GM06990 (cell line): ENCODE results near the gene CORO2B.

Experiments
- DNase-seq: peaks from one replicate; pipeline ENCODE4 v3.0.0-alpha.2; 2011; ENCODE audit not compliant: insufficient read length; ENCODE audit errors: extremely low read depth
- H3K27me3 ChIP-seq: replicated peaks from 2 replicates; pipeline ENCODE4 v1.6.0; 2011; ENCODE audit warnings: low read length; ENCODE audit not compliant: control insufficient read depth, insufficient read depth
- H3K36me3 ChIP-seq: 2 replicates; pipeline ENCODE4 v1.5.1; 2011; ENCODE audit warnings: low read length; ENCODE audit not compliant: control insufficient read depth, insufficient read depth
- H3K4me3 ChIP-seq: replicated peaks from 2 replicates; pipeline ENCODE4 v1.5.1; 2011; ENCODE audit warnings: low read depth, mild to moderate bottlenecking, control low read depth, low read length
- CTCF ChIP-seq: IDR thresholded peaks from 2 replicates; pipeline ENCODE4 v1.5.1; 2011; ENCODE audit warnings: low read length, control low read depth, mild to moderate bottlenecking, inconsistent platforms; ENCODE audit not compliant: insufficient read depth, poor library complexity, severe bottlenecking

CORO2B gene

GRCh38 chr15:68710536-68710935 is 131.7 kb downstream of the CORO2B start:
- no peak for TF ChIP-seq CTCF
- Histone ChIP-seq H3K27me3 (no peaks in the 10 kb centered on the region; the same call in 1 of the 2 replicates), H3K36me3 (no peaks in the 10 kb centered on the region), H3K4me3 (no peak overlapping the region)
- DNase-seq = no peak

GRCh38 chr15:68711406-68711805 is 132.6 kb downstream of the CORO2B start:
- no peak for DNase-seq
- Histone ChIP-seq H3K27me3 (no peaks in the 10 kb centered on the region; the same call in 1 of the 2 replicates), H3K4me3 (no peak overlapping the region), H3K36me3 (no peaks in the 10 kb centered on the region)
- no peak for TF ChIP-seq CTCF

GRCh38 chr15:68712886-68713285 is 134.1 kb downstream of the CORO2B start:
- TF ChIP-seq CTCF = no peak
- Histone ChIP-seq H3K36me3 (no peaks in the 10 kb centered on the region), H3K4me3 (no peak overlapping the region), H3K27me3 (no peaks in the 10 kb centered on the region; the same call in 1 of the 2 replicates)
- no peak for DNase-seq

- no peak for TF ChIP-seq CTCF
- Histone ChIP-seq H3K27me3 (no peaks in the 10 kb centered on the region; the same call in 1 of the 2 replicates), H3K4me3 (no peak overlapping the region), H3K36me3 (no peaks in the 10 kb centered on the region)
- DNase-seq = no peak
Observed at GRCh38 chr15:68713874-68714273, 135.1 kb downstream of the CORO2B start.

GRCh38 chr15:68715111-68715510 is 136.3 kb downstream of the CORO2B start:
- no peaks in the 10 kb centered on the region for H3K36me3 ChIP-seq

More at GRCh38 chr15:68715111-68715510, 136.3 kb downstream of the CORO2B start:
- Histone ChIP-seq H3K27me3 (no peaks in the 10 kb centered on the region; the same call in 1 of the 2 replicates), H3K4me3 (no peak overlapping the region)
- no peak for DNase-seq
- no peak for TF ChIP-seq CTCF
